Osteoblast (primary cell): ENCODE data around the gene PGAM2. TPM values are rescaled to one million over a fixed set of nuclear protein-coding genes. Genes with fewer than 3 reads are reported as not detected.
"Not testable (repeated sequence)": the region's sequence is repeated elsewhere in the genome, so short reads cannot be mapped to it uniquely, and the experiment has no call there.

Experiments
- DNase-seq: peaks from one replicate; pipeline ENCODE4 v3.0.0; 2011; ENCODE audit warnings: low spot score, mixed read lengths; ENCODE audit not compliant: insufficient read length; ENCODE audit errors: missing footprints
- H2AFZ ChIP-seq: 2 replicates; pipeline ENCODE4 v1.6.0; 2011; ENCODE audit warnings: mild to moderate bottlenecking, low read length
- H3K27ac ChIP-seq: 2 replicates; pipeline ENCODE4 v1.5.1; 2011; ENCODE audit warnings: mild to moderate bottlenecking, low read depth, low read length, moderate library complexity
- H3K27me3 ChIP-seq: 2 replicates; pipeline ENCODE4 v1.6.0; 2012; ENCODE audit warnings: mild to moderate bottlenecking, control low read depth, inconsistent platforms, low read length, moderate library complexity; ENCODE audit not compliant: insufficient read depth
- H3K36me3 ChIP-seq: 2 replicates; pipeline ENCODE4 v1.5.1; 2011; ENCODE audit warnings: mild to moderate bottlenecking, low read length, control low read depth, moderate library complexity; ENCODE audit not compliant: insufficient read depth
- H3K4me1 ChIP-seq: 2 replicates; pipeline ENCODE4 v1.5.1; 2011; ENCODE audit warnings: mild to moderate bottlenecking, low read length, control low read depth, moderate library complexity; ENCODE audit not compliant: insufficient read depth
- H3K4me2 ChIP-seq: 2 replicates; pipeline ENCODE4 v1.6.0; 2011; ENCODE audit warnings: mild to moderate bottlenecking, low read length; ENCODE audit not compliant: insufficient read depth
- H3K4me3 ChIP-seq: fragments of 200-600 bp; sonication (generic); 3 replicates; pipeline ENCODE4 v1.5.1; 2012; ENCODE audit warnings: mild to moderate bottlenecking, low read length, inconsistent platforms; ENCODE audit not compliant: insufficient read depth
- H3K79me2 ChIP-seq: 2 replicates; pipeline ENCODE4 v1.6.0; 2012; ENCODE audit warnings: mild to moderate bottlenecking, low read length, control low read depth, inconsistent platforms; ENCODE audit not compliant: insufficient read depth
- H3K9me3 ChIP-seq: 2 replicates; pipeline ENCODE4 v1.5.1; 2011; ENCODE audit warnings: low read depth, low read length, control low read depth
- H4K20me1 ChIP-seq: 2 replicates; pipeline ENCODE4 v1.6.0; 2012; ENCODE audit warnings: mild to moderate bottlenecking, low read length, control low read depth; ENCODE audit not compliant: insufficient read depth
- CTCF ChIP-seq: IDR thresholded peaks from 2 replicates; pipeline ENCODE4 v1.5.1; 2011; ENCODE audit warnings: mild to moderate bottlenecking, low read depth, low read length, moderate library complexity; ENCODE audit errors: extremely low read depth
- total RNA-seq: library from RNA; depleted of rRNA; stranded (reverse); fragments of >200 nt; gene quantifications from 2 replicates; pipeline ENCODE4 v1.2.3, GENCODE V29; 2012

PGAM2 gene
- total RNA-seq, 1 donor: 0.36 TPM

GRCh38 chr7:44022069-44022468 is 43.3 kb downstream of the PGAM2 start:
- H4K20me1 ChIP-seq, H3K27me3 ChIP-seq, H3K36me3 ChIP-seq, H2AFZ ChIP-seq, H3K4me2 ChIP-seq, H3K4me1 ChIP-seq, H3K27ac ChIP-seq, H3K4me3 ChIP-seq, DNase-seq, H3K9me3 ChIP-seq: not testable (repeated sequence)
- H3K79me2 ChIP-seq: peaks cover 10% of the 10 kb centered on the region

DNA sequence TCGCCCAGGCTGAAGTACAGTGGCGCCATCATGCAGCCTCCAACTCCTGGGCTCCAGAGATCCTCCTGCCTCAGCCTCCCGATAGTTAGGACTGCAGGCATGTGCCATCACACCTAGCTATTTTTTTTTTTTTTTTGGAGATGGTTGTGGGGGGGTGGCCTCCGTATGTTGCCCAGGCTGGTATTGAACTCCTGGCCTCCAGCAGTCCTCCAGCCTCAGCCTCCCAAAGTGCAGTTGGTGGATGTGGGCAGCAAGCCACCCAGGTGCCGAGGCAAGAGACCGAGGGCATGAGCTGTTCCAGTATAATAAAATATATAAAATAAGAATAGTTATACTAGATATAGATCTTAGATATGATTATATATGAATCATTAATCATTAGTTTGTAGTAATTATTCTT is 45.5 kb downstream of the PGAM2 start:
- not testable (repeated sequence) for H3K36me3 ChIP-seq, H2AFZ ChIP-seq, H3K4me1 ChIP-seq, H3K4me2 ChIP-seq, H3K4me3 ChIP-seq, H3K27me3 ChIP-seq, H3K27ac ChIP-seq, H3K9me3 ChIP-seq, DNase-seq, H4K20me1 ChIP-seq
- peaks cover 10% of the 10 kb centered on the region for H3K79me2 ChIP-seq

DNA sequence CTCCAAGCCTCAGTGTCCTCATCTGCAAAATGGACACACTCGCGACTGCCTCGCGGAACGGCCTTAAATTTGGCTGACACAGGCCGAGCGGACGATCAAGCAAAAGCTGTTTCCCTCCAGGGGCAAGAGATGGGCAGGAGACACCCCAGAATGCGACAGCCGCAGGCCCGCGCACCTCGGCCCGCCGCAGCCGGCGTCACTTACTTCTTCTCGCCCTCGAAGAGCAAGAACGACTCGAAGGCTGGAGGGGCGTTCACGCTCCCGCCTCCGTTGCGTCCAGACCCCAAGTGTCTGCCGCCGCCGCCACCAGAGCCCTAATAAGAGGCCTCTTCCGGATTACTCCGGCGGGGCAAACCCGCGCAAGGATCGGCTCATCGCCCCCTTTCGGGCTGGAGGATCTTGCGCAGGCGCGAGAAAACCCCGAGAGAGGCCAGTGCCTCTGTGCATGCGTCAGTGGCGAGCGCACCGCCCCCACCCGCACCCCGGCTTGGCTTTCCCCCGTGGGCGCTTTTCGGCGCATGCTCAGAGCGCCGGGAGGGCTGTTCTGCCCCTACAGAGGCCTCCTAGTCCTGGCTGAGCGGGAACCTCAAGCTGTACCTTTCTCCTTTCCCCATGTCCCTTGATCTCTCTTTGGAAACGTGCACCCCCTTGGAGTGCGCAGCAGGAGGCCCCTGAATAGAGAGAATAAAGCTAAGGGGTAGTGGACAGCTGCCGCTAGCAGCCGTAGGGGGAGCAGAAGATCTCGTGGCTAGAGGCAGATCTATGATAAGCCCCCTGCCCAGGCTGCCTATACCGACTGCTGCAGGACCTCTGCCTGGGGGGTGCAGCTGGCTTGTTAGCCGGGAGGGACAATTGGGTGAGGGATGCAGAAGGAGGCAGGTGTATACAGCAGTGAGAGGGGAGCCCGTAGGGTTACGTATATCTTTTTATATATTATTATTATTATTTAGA is 46.2 kb downstream of the PGAM2 start:
- Histone ChIP-seq H3K4me3 (peak overlapping the region; percentile 81), H3K79me2 (peaks cover 10% of the 10 kb centered on the region), H3K4me2 (peak overlapping the region; percentile 68), H2AFZ (peak overlapping the region; percentile 85), H3K27ac (peak overlapping the region; percentile 68)
- peak; percentile 99 for DNase-seq
- H3K27me3 ChIP-seq, H4K20me1 ChIP-seq, H3K9me3 ChIP-seq, H3K4me1 ChIP-seq, H3K36me3 ChIP-seq: not testable (repeated sequence)
- peak; percentile 56 for TF ChIP-seq CTCF

DNA sequence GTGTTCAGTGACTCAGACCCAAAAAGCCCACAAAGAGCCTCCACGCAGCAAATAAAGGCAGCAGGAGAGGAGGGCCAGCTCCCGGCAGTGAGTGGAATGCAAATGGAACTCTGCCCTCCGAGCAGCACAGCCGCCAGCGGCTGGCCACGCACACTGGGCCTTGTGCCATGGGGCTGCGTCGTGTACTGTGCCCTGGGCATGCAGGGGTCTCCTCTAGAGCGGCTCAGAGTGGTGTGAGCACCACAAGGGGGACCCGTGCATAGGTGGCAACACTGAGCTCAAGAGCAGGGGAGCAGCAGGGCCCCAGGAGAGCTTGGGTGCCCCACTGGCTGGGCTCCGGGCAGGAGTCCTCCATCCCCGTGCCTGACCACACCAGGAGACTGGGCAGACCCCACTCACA is 50.3 kb downstream of the PGAM2 start:
- not testable (repeated sequence) for H2AFZ ChIP-seq, H4K20me1 ChIP-seq, H3K9me3 ChIP-seq, H3K4me1 ChIP-seq, H3K36me3 ChIP-seq, H3K27me3 ChIP-seq, H3K4me2 ChIP-seq, DNase-seq, H3K4me3 ChIP-seq, H3K27ac ChIP-seq
- peaks cover 10% of the 10 kb centered on the region for H3K79me2 ChIP-seq

Other genes with a start within 250 kb of the PGAM2 start
- 69.0 and 93.7 TPM in 2 replicates for gene MRPS24, start 196.1 kb downstream of the PGAM2 start, total RNA-seq
- 28.9 and 30.4 TPM in 2 replicates for gene URGCP, start 159.0 kb downstream of the PGAM2 start, total RNA-seq
- gene UBE2D4, start 139.1 kb downstream of the PGAM2 start, total RNA-seq: 19.2 and 22.1 TPM in 2 replicates
- not detected in 2 replicates for gene SPDYE1, start 67.7 kb downstream of the PGAM2 start, total RNA-seq
- gene DBNL, start 20.9 kb downstream of the PGAM2 start, total RNA-seq: 97.5 and 105 TPM in 2 replicates
- 35.9 and 40.9 TPM in 2 replicates for gene POLM, start 17.0 kb upstream of the PGAM2 start, total RNA-seq
- 219 and 267 TPM in 2 replicates for gene AEBP1, start 38.8 kb upstream of the PGAM2 start, total RNA-seq
- gene POLD2, start 58.0 kb upstream of the PGAM2 start, total RNA-seq: 69.2 and 80.3 TPM in 2 replicates
- not detected in 2 replicates for gene MYL7, start 75.8 kb upstream of the PGAM2 start, total RNA-seq
- gene GCK, start 123.9 kb upstream of the PGAM2 start, total RNA-seq: not detected in 2 replicates
- gene YKT6, start 135.4 kb upstream of the PGAM2 start, total RNA-seq: 90.1 and 95.2 TPM in 2 replicates